H1 (cell line): ENCODE measurements around the gene ELMO2. TPM values are rescaled to one million over a fixed set of nuclear protein-coding genes. Genes with fewer than 3 reads are reported as not detected.

Experiments
- CTCF ChIA-PET: fragments of 300-600 bp; sonication (Branson Sonifier 250); formaldehyde crosslinking; loops from one replicate; lab custom pipeline; 2021; ENCODE audit not compliant: partially characterized antibody; lab: Charles Lee
- POLR2A ChIA-PET: fragments of 300-600 bp; sonication (Branson Sonifier 250); formaldehyde crosslinking; loops from one replicate; lab custom pipeline; 2021; ENCODE audit warnings: inconsistent platforms; ENCODE audit not compliant: partially characterized antibody; lab: Charles Lee
- DNase-seq, 2 experiments: peaks; one replicate each; pipeline versions ENCODE4 v3.0.0 to v3.0.0-alpha.2; 2010 to 2022; ENCODE audit warnings: low spot score in 2 of 2, low read depth in 1 of 2, mixed read lengths in 1 of 2
- FAIRE-seq: peaks from 2 replicates; lab custom pipeline; 2011; peaks lifted over from hg19 to GRCh38; lab: Jason Lieb, UNC
- H2AFZ ChIP-seq: 2 replicates; pipeline ENCODE4 v1.8.1; 2012; ENCODE audit warnings: low read length, inconsistent platforms
- H2AK5ac ChIP-seq: 2 replicates; pipeline ENCODE4 v1.6.1; 2013; ENCODE audit warnings: low read depth, low read length
- H2BK120ac ChIP-seq: replicated peaks from 2 replicates; pipeline ENCODE3; 2013; ENCODE audit warnings: low read depth, low read length, inconsistent platforms
- H2BK12ac ChIP-seq: 2 replicates; pipeline ENCODE4 v1.6.1; 2013; ENCODE audit warnings: low read depth, low read length
- H2BK15ac ChIP-seq: 2 replicates; pipeline ENCODE4 v1.6.1; 2013; ENCODE audit warnings: low read length
- H2BK20ac ChIP-seq: 2 replicates; pipeline ENCODE4 v1.6.1; 2013; ENCODE audit warnings: low read length
- H2BK5ac ChIP-seq: 2 replicates; pipeline ENCODE4 v1.6.1; 2013; ENCODE audit warnings: low read depth, low read length
- H3K14ac ChIP-seq: 2 replicates; pipeline ENCODE4 v1.6.1; 2013; ENCODE audit warnings: inconsistent platforms; ENCODE audit not compliant: insufficient read length
- H3K18ac ChIP-seq: 2 replicates; pipeline ENCODE4 v1.6.1; 2013; ENCODE audit warnings: low read length; ENCODE audit errors: extremely low read depth
- H3K23ac ChIP-seq: 2 replicates; pipeline ENCODE4 v1.6.1; 2013; ENCODE audit warnings: inconsistent platforms; ENCODE audit not compliant: insufficient read length
- H3K23me2 ChIP-seq: 2 replicates; pipeline ENCODE4 v1.6.1; 2013; ENCODE audit warnings: low read depth, low read length
- H3K27ac ChIP-seq: 2 replicates; pipeline ENCODE4 v1.6.1; 2011; ENCODE audit warnings: low read depth, low read length, inconsistent platforms
- H3K27me3 ChIP-seq, 4 experiments: replicated peaks in 1 of 4; 1 replicate in 1 of 4; 2 replicates in 3 of 4; pipeline versions ENCODE4 v1.6.1 to v1.8.1; 2011 to 2013; ENCODE audit warnings: low read length in 3 of 4, mild to moderate bottlenecking in 3 of 4, inconsistent platforms in 2 of 4, mixed read lengths in 2 of 4, moderate library complexity in 1 of 4; ENCODE audit not compliant: control insufficient read depth in 3 of 4, insufficient read depth in 3 of 4; ENCODE audit errors: extremely low read depth in 1 of 4
- H3K36me3 ChIP-seq, 4 experiments: 2 replicates each; pipeline versions ENCODE4 v1.6.1 to v1.8.1; 2011 to 2013; ENCODE audit warnings: mild to moderate bottlenecking in 4 of 4, low read length in 3 of 4, moderate library complexity in 2 of 4, control low read depth in 1 of 4, inconsistent platforms in 1 of 4; ENCODE audit not compliant: insufficient read depth in 4 of 4, control insufficient read depth in 2 of 4
- H3K4ac ChIP-seq: replicated peaks from 2 replicates; pipeline ENCODE3; 2013; ENCODE audit warnings: low read length, low read depth, mixed read lengths, inconsistent platforms; ENCODE audit not compliant: insufficient read length
- H3K4me1 ChIP-seq, 4 experiments: replicated peaks in 1 of 4; 1 replicate in 1 of 4; 2 replicates in 3 of 4; pipeline versions ENCODE4 v1.6.1 to v1.8.1; 2011 to 2013; ENCODE audit warnings: low read length in 3 of 4, inconsistent platforms in 2 of 4, mixed read lengths in 1 of 4; ENCODE audit not compliant: insufficient read depth in 4 of 4, control insufficient read depth in 3 of 4
- H3K4me2 ChIP-seq, 2 experiments: 2 replicates each; pipeline versions ENCODE4 v1.6.1 to v1.8.1; 2011 to 2013; ENCODE audit warnings: low read depth in 2 of 2, low read length in 2 of 2, control low read depth in 1 of 2, inconsistent platforms in 1 of 2, mild to moderate bottlenecking in 1 of 2; ENCODE audit not compliant: insufficient read depth in 1 of 2
- H3K4me3 ChIP-seq, 4 experiments: fragments of 200-600, 300-600 bp in 1 of 4; sonication (generic), shearing (Covaris generic), sonication (Bioruptor Twin) in 1 of 4; 2 replicates each; pipeline versions ENCODE4 v1.5.1 to v1.8.1; 2011 to 2016; ENCODE audit warnings: low read length in 4 of 4, low read depth in 3 of 4, control low read depth in 2 of 4, inconsistent platforms in 2 of 4, mild to moderate bottlenecking in 2 of 4, mixed read lengths in 1 of 4, moderate library complexity in 1 of 4; ENCODE audit not compliant: insufficient read depth in 2 of 4; ENCODE audit errors: extremely low read depth in 1 of 4
- H3K56ac ChIP-seq: replicated peaks from 2 replicates; pipeline ENCODE3; 2013; ENCODE audit warnings: low read depth, mild to moderate bottlenecking, mixed read lengths, low read length, inconsistent platforms; ENCODE audit not compliant: insufficient read length
- H3K79me1 ChIP-seq: 2 replicates; pipeline ENCODE4 v1.6.1; 2013; ENCODE audit warnings: low read depth, low read length, control low read depth
- H3K79me2 ChIP-seq, 2 experiments: 2 replicates each; pipeline versions ENCODE4 v1.6.1 to v1.8.1; 2012 to 2013; ENCODE audit warnings: low read length in 2 of 2, mild to moderate bottlenecking in 2 of 2, inconsistent platforms in 1 of 2; ENCODE audit not compliant: insufficient read depth in 2 of 2, control insufficient read depth in 1 of 2
- H3K9ac ChIP-seq, 4 experiments: replicated peaks in 1 of 4; 1 replicate in 1 of 4; 2 replicates in 3 of 4; pipeline versions ENCODE4 v1.6.1 to v1.8.1; 2011 to 2013; ENCODE audit warnings: low read depth in 3 of 4, low read length in 3 of 4, control low read depth in 2 of 4, mild to moderate bottlenecking in 2 of 4, moderate library complexity in 2 of 4, inconsistent platforms in 1 of 4; ENCODE audit errors: extremely low read depth in 1 of 4
- H3K9me3 ChIP-seq, 2 experiments: 2 replicates each; pipeline versions ENCODE4 v1.6.1 to v1.8.1; 2012 to 2013; ENCODE audit warnings: mild to moderate bottlenecking in 2 of 2, moderate library complexity in 2 of 2, control low read depth in 1 of 2, inconsistent platforms in 1 of 2, low read depth in 1 of 2, low read length in 1 of 2, mixed read lengths in 1 of 2; ENCODE audit not compliant: insufficient read depth in 2 of 2
- H4K20me1 ChIP-seq, 2 experiments: replicated peaks in 1 of 2; 2 replicates each; pipeline versions ENCODE3 to v1.8.1; 2011 to 2013; ENCODE audit warnings: inconsistent platforms in 2 of 2, low read length in 2 of 2, mild to moderate bottlenecking in 1 of 2; ENCODE audit not compliant: insufficient read depth in 2 of 2, control insufficient read depth in 1 of 2
- H4K5ac ChIP-seq: 2 replicates; pipeline ENCODE4 v1.6.1; 2013; ENCODE audit warnings: low read length, low read depth, mixed read lengths, inconsistent platforms; ENCODE audit not compliant: insufficient read length
- H4K8ac ChIP-seq: 2 replicates; pipeline ENCODE4 v1.8.0; 2013; ENCODE audit warnings: mild to moderate bottlenecking, moderate library complexity, low read length, inconsistent platforms; ENCODE audit not compliant: insufficient read depth; ENCODE audit errors: extremely low read depth
- H4K91ac ChIP-seq: replicated peaks from 2 replicates; pipeline ENCODE3; 2013; ENCODE audit warnings: low read length, mixed read lengths, inconsistent platforms; ENCODE audit not compliant: insufficient read length
- BRCA1 ChIP-seq: IDR thresholded peaks from 2 replicates; pipeline ENCODE4 v1.6.1; 2012; ENCODE audit warnings: low read depth, low read length, improper control_type of control experiment
- CHD1 ChIP-seq: IDR thresholded peaks from 2 replicates; pipeline ENCODE4 v1.6.1; 2012; ENCODE audit warnings: low read depth, low read length, improper control_type of control experiment
- CTCF ChIP-seq, 3 experiments: IDR thresholded peaks; 1 replicate in 2 of 3; 2 replicates in 1 of 3; pipeline versions ENCODE4 v1.5.1 to v1.6.1; 2011; ENCODE audit warnings: low read length in 3 of 3, mild to moderate bottlenecking in 3 of 3, inconsistent platforms in 2 of 3, low read depth in 1 of 3, moderate library complexity in 1 of 3; ENCODE audit not compliant: insufficient read depth in 1 of 3; ENCODE audit errors: control extremely low read depth in 1 of 3
- HDAC6 ChIP-seq: IDR thresholded peaks from one replicate; pipeline ENCODE4 v1.7.1; 2012; ENCODE audit warnings: low read depth, mild to moderate bottlenecking, inconsistent platforms, low read length, moderate library complexity
- KDM4A ChIP-seq: IDR thresholded peaks from one replicate; pipeline ENCODE4 v1.7.1; 2012; ENCODE audit warnings: low read depth, mild to moderate bottlenecking, moderate library complexity, low read length, inconsistent platforms; ENCODE audit not compliant: severe bottlenecking
- RAD21 ChIP-seq, 2 experiments: IDR thresholded peaks in 1 of 2; conservative IDR thresholded peaks in 1 of 2; 2 replicates each; pipeline ENCODE4 v1.6.1; 2011; ENCODE audit warnings: low read depth in 2 of 2, low read length in 2 of 2, improper control_type of control experiment in 1 of 2, inconsistent platforms in 1 of 2, mild to moderate bottlenecking in 1 of 2, moderate library complexity in 1 of 2
- RBBP5 ChIP-seq: IDR thresholded peaks from 2 replicates; pipeline ENCODE4 v1.7.1; 2012; ENCODE audit warnings: low read depth, mild to moderate bottlenecking, inconsistent platforms, low read length, moderate library complexity, borderline replicate concordance
- WGBS, 2 experiments: shearing (Covaris generic) in 1 of 2; methylation state at CpG; one replicate each; pipeline versions ENCODE4 v1.1.6 to v1.1.7; 2013 to 2015; ENCODE audit warnings: low lambda C conversion rate in 2 of 2, mixed read lengths in 2 of 2, inconsistent platforms in 1 of 2, low coverage in 1 of 2, missing lambda C conversion rate in 1 of 2; ENCODE audit not compliant: insufficient replicate concordance in 2 of 2, insufficient coverage in 1 of 2, insufficient read length in 1 of 2; ENCODE audit errors: extremely low coverage in 1 of 2, missing lambda C conversion rate in 1 of 2; 5-methylcytosine and 5-hydroxymethylcytosine counted together
- polyA plus RNA-seq, 7 experiments: library from polyadenylated mRNA; depleted of rRNA in 3 of 7; stranded (reverse) in 5 of 7; unstranded in 2 of 7; fragments of >200 nt in 5 of 7; fragments of 200-250 nt in 2 of 7; gene quantifications; 1 replicate in 5 of 7; 2 replicates in 1 of 7; 4 replicates in 1 of 7; pipeline versions ENCODE4 v1.2.1 to v1.2.3, GENCODE V29; 2011 to 2013; ENCODE audit warnings: missing spikeins in 2 of 7, mixed read lengths in 2 of 7
- total RNA-seq: library from RNA; stranded (reverse); fragmentation: NEBNext Ultra II Directional; extraction: Animal tissue kit (Norgen Biotek cat#: 25700); gene quantifications from 2 replicates; pipeline ENCODE4 v1.2.1, GENCODE V29; 2021
- TF ChIP-seq, protein P1 (sequence below): IDR thresholded peaks from 2 replicates; pipeline ENCODE4 v1.6.1; 2012; ENCODE audit warnings: low read length, inconsistent platforms

ELMO2 gene
- total and polyA plus RNA-seq, 2 of the 8 experiments (the other 6 are each of a cell fraction or from before 2014, with no cell fraction given) = 34.3 to 39.7 TPM

GRCh38 chr20:46376196-46376785 is 30.1 kb downstream of the ELMO2 start:
- Histone ChIP-seq H3K18ac (no peak overlapping the region), H2BK15ac (no peak overlapping the region), H3K36me3 (peaks cover 29 to 66% (median 56%) of the 10 kb centered on the region in 4 experiments), H2BK20ac (no peak overlapping the region), H3K56ac (no peak overlapping the region), H3K4me2 (no peak overlapping the region), H2AK5ac (no peak overlapping the region), H4K91ac (no peak overlapping the region), H3K23ac (no peak overlapping the region), H3K4me3 (no peak overlapping the region), H3K79me2 (no peaks in the 10 kb centered on the region), H2BK12ac (no peak overlapping the region), H3K9me3 (no peaks in the 10 kb centered on the region), H2BK120ac (no peak overlapping the region), H3K14ac (no peak overlapping the region), H3K79me1 (no peaks in the 10 kb centered on the region), H3K27me3 (no peaks in the 10 kb centered on the region), H3K4me1 (no peaks in the 10 kb centered on the region), H4K20me1 (peaks cover 0 to 7% of the 10 kb centered on the region in 2 experiments), H3K23me2 (no peaks in the 10 kb centered on the region), H4K8ac (no peak overlapping the region), H3K9ac (no peak overlapping the region), H3K27ac (no peak overlapping the region), H4K5ac (no peak overlapping the region), H2AFZ (no peak overlapping the region), H2BK5ac (no peak overlapping the region), H3K4ac (no peak overlapping the region)
- POLR2A ChIA-PET = interaction anchor here (1.4 kb wide), 1 partner anchor 10 kb away, joined by 5 read pairs; no protein-coding TSS in a partner anchor
- FAIRE-seq (no peak), DNase-seq (no peak)
- WGBS, 2 experiments = 85% methylated on average over 4 of the region's 4 CpGs; no CpG with 5 or more reads in 1 of the 2 experiments
- CTCF ChIA-PET = interaction anchor here (1.1 to 1.6 kb wide), 5 partner anchors 13 to 62 kb away, joined by 3 to 5 read pairs (median 3); no protein-coding TSS in a partner anchor
- TF ChIP-seq, protein P1, sequence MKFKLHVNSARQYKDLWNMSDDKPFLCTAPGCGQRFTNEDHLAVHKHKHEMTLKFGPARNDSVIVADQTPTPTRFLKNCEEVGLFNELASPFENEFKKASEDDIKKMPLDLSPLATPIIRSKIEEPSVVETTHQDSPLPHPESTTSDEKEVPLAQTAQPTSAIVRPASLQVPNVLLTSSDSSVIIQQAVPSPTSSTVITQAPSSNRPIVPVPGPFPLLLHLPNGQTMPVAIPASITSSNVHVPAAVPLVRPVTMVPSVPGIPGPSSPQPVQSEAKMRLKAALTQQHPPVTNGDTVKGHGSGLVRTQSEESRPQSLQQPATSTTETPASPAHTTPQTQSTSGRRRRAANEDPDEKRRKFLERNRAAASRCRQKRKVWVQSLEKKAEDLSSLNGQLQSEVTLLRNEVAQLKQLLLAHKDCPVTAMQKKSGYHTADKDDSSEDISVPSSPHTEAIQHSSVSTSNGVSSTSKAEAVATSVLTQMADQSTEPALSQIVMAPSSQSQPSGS = no peak
- TF ChIP-seq RBBP5 = no peak
- no peak for TF ChIP-seq RAD21 (IDR thresholded peaks at IDR 0.05 in 1 of 2, conservative IDR thresholded peaks at IDR 0.05 in 1 of 2; ENCODE audit: low read depth in 2 of 2, low read length in 2 of 2)
- no peak for TF ChIP-seq BRCA1
- no peak for TF ChIP-seq CTCF (IDR thresholded peaks at IDR 0.05; ENCODE audit: control extremely low read depth in 1 of 3, insufficient read depth in 1 of 3, low read depth in 1 of 3, low read length in 3 of 3)
- TF ChIP-seq KDM4A = no peak
- TF ChIP-seq CHD1 = no peak
- no peak for TF ChIP-seq HDAC6
